ENCODE data around the gene EHD2.
"Not testable (repeated sequence)": the region's sequence is repeated elsewhere in the genome, so short reads cannot be mapped to it uniquely, and the experiment has no call there.

Gene EHD2

GRCh38 chr19:47778954-47779351 is 65.7 kb downstream of the EHD2 start:
- peaks cover 37% of the 10 kb centered on the region for H3K36me3 Mint-ChIP-seq
- peaks cover 34% of the 10 kb centered on the region for H3K4me1 Mint-ChIP-seq
- H3K9me3 Mint-ChIP-seq = no peaks in the 10 kb centered on the region
- DNase-seq (ENCODE audit: low spot score in 2 of 2) = peak in 1 of 2 donors; percentile 61
- peak; percentile 11 for ATAC-seq
- peak overlapping the region; percentile 94 for H3K4me3 Mint-ChIP-seq
- peak overlapping the region; percentile 99 for H3K27ac Mint-ChIP-seq

- ATAC-seq (no peak), DNase-seq (ENCODE audit: low spot score in 2 of 2) (no peak)
- H3K36me3 Mint-ChIP-seq = peaks cover 44% of the 10 kb centered on the region
- peak overlapping the region; percentile 99 for H3K27ac Mint-ChIP-seq
- H3K9me3 Mint-ChIP-seq = no peaks in the 10 kb centered on the region
- H3K4me3 Mint-ChIP-seq = peak overlapping the region; percentile 94
- H3K4me1 Mint-ChIP-seq = peaks cover 39% of the 10 kb centered on the region
Measured at GRCh38 chr19:47779524-47780214, 66.4 kb downstream of the EHD2 start.

- DNase-seq (ENCODE audit: low spot score in 2 of 2) (no peak), ATAC-seq (no peak)
- Mint-ChIP-seq H3K27ac (peak overlapping the region; percentile 99), H3K36me3 (peaks cover 50% of the 10 kb centered on the region), H3K9me3 (no peaks in the 10 kb centered on the region), H3K4me1 (peaks cover 40% of the 10 kb centered on the region), H3K4me3 (peak overlapping the region; percentile 94)
Measured at GRCh38 chr19:47780215-47780551, 67.0 kb downstream of the EHD2 start.

GRCh38 chr19:47781590-47782262 is 68.5 kb downstream of the EHD2 start:
- ATAC-seq (no peak), DNase-seq (ENCODE audit: low spot score in 2 of 2) (no peak)
- Mint-ChIP-seq H3K9me3 (no peaks in the 10 kb centered on the region), H3K36me3 (peaks cover 62% of the 10 kb centered on the region), H3K4me3 (no peak overlapping the region), H3K4me1 (peaks cover 40% of the 10 kb centered on the region), H3K27ac (no peak overlapping the region)

GRCh38 chr19:47786566-47786965 is 73.3 kb downstream of the EHD2 start:
- Mint-ChIP-seq H3K9me3 (no peaks in the 10 kb centered on the region), H3K4me1 (peaks cover 9% of the 10 kb centered on the region), H3K36me3 (peaks cover 48% of the 10 kb centered on the region), H3K27ac (no peak overlapping the region), H3K4me3 (no peak overlapping the region)
- ATAC-seq (no peak), DNase-seq (ENCODE audit: low spot score in 2 of 2) (no peak)

- peaks cover 41% of the 10 kb centered on the region for H3K36me3 Mint-ChIP-seq
- H3K4me3 Mint-ChIP-seq; H3K9me3 Mint-ChIP-seq; ATAC-seq; H3K4me1 Mint-ChIP-seq; H3K27ac Mint-ChIP-seq; DNase-seq (ENCODE audit: low spot score in 2 of 2): not testable (repeated sequence)
Measured at GRCh38 chr19:47787307-47787706, 74.1 kb downstream of the EHD2 start.

GRCh38 chr19:47789811-47790210 is 76.6 kb downstream of the EHD2 start:
- ATAC-seq; H3K4me1 Mint-ChIP-seq; H3K4me3 Mint-ChIP-seq; H3K9me3 Mint-ChIP-seq; DNase-seq (ENCODE audit: low spot score in 2 of 2); H3K27ac Mint-ChIP-seq: not testable (repeated sequence)
- H3K36me3 Mint-ChIP-seq = peaks cover 16% of the 10 kb centered on the region

GRCh38 chr19:47790398-47790814 is 77.2 kb downstream of the EHD2 start:
- no peak overlapping the region for H3K27ac Mint-ChIP-seq
- no peaks in the 10 kb centered on the region for H3K4me1 Mint-ChIP-seq
- no peak overlapping the region for H3K4me3 Mint-ChIP-seq
- no peaks in the 10 kb centered on the region for H3K9me3 Mint-ChIP-seq
- DNase-seq (ENCODE audit: low spot score in 2 of 2) = peak; percentile 79 to 94
- peaks cover 10% of the 10 kb centered on the region for H3K36me3 Mint-ChIP-seq
- ATAC-seq = peak; percentile 81

- Mint-ChIP-seq H3K27ac (no peak overlapping the region), H3K9me3 (no peaks in the 10 kb centered on the region), H3K36me3 (no peaks in the 10 kb centered on the region), H3K4me3 (no peak overlapping the region), H3K4me1 (no peaks in the 10 kb centered on the region)
- no peak for ATAC-seq
- no peak for DNase-seq (ENCODE audit: low spot score in 2 of 2)
Measured at GRCh38 chr19:47792616-47793015, 79.4 kb downstream of the EHD2 start.
